ENCODE data around the gene ELL2.

Gene ELL2

GRCh38 chr5:95963650-95964410 is 2.2 kb upstream of the ELL2 start:
- Histone ChIP-seq H3K4me3 (ENCODE audit: extremely low read depth, insufficient read depth, low read length, poor library complexity, severe bottlenecking) (no peak overlapping the region), H3K9me3 (ENCODE audit: control insufficient read depth, low read length) (no peaks in the 10 kb centered on the region), H3K36me3 (ENCODE audit: control insufficient read depth, insufficient read depth, low read length) (no peaks in the 10 kb centered on the region), H3K4me1 (ENCODE audit: control insufficient read depth, insufficient read depth, low read length, poor library complexity, severe bottlenecking) (peaks cover 6% of the 10 kb centered on the region), H3K27ac (ENCODE audit: low read depth, low read length, severe bottlenecking) (no peak overlapping the region)
- WGBS, 2 experiments (ENCODE audit: insufficient coverage in 2 of 2): 83 to 100% methylated on average over 1 of the region's 8 CpGs

DNA sequence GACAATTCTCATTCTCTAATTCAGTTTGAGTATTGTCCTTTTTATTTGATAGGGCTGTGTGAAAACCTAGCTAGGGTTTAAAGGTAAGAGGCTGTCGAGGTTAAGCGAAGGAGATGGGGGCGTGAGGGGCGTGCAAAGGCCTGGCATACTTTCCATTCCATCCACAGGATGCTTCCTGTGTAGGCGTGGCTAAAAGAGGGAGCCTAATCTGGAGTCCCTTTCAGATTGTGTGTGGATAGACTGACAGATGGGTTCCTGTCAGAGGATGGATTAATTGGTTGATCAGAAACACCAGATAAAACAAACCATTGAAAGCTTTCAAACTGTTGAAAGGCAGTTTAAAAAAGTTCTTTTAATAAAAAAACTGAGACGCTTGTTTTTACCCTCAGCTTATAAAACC is 1.1 kb upstream of the ELL2 start:
- peaks cover 9% of the 10 kb centered on the region for H3K4me1 ChIP-seq (ENCODE audit: control insufficient read depth, insufficient read depth, low read length, poor library complexity, severe bottlenecking)
- no peaks in the 10 kb centered on the region for H3K36me3 ChIP-seq (ENCODE audit: control insufficient read depth, insufficient read depth, low read length)
- no peak overlapping the region for H3K4me3 ChIP-seq (ENCODE audit: extremely low read depth, insufficient read depth, low read length, poor library complexity, severe bottlenecking)
- peak overlapping the region; percentile 77 for H3K27ac ChIP-seq (ENCODE audit: low read depth, low read length, severe bottlenecking)
- WGBS, 2 experiments (ENCODE audit: insufficient coverage in 2 of 2): 40 to 68% methylated on average over 2 to 4 of the region's 6 CpGs
- no peaks in the 10 kb centered on the region for H3K9me3 ChIP-seq (ENCODE audit: control insufficient read depth, low read length)

DNA sequence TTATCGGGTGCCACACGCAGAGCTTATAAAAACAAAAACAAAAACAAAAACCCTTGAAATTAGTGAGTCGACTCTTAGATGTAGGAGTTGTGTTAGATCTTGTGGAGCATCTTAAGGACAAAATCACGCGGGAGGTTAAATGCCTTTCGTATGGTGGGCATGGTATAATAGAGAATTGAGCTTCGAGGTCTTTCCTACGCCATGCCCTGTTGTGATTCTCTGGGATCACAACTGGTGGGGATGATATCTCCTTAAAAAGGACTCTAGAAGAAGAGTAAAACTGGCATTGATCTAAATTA is 773 bp upstream of the ELL2 start:
- H3K4me3 ChIP-seq (ENCODE audit: extremely low read depth, insufficient read depth, low read length, poor library complexity, severe bottlenecking): peak overlapping the region; percentile 69
- H3K9me3 ChIP-seq (ENCODE audit: control insufficient read depth, low read length): no peaks in the 10 kb centered on the region
- H3K36me3 ChIP-seq (ENCODE audit: control insufficient read depth, insufficient read depth, low read length): no peaks in the 10 kb centered on the region
- peaks cover 9% of the 10 kb centered on the region for H3K4me1 ChIP-seq (ENCODE audit: control insufficient read depth, insufficient read depth, low read length, poor library complexity, severe bottlenecking)
- peak overlapping the region; percentile 77 for H3K27ac ChIP-seq (ENCODE audit: low read depth, low read length, severe bottlenecking)
- WGBS, 2 experiments (ENCODE audit: insufficient coverage in 2 of 2): 60 to 81% methylated on average over 4 to 5 of the region's 8 CpGs

DNA sequence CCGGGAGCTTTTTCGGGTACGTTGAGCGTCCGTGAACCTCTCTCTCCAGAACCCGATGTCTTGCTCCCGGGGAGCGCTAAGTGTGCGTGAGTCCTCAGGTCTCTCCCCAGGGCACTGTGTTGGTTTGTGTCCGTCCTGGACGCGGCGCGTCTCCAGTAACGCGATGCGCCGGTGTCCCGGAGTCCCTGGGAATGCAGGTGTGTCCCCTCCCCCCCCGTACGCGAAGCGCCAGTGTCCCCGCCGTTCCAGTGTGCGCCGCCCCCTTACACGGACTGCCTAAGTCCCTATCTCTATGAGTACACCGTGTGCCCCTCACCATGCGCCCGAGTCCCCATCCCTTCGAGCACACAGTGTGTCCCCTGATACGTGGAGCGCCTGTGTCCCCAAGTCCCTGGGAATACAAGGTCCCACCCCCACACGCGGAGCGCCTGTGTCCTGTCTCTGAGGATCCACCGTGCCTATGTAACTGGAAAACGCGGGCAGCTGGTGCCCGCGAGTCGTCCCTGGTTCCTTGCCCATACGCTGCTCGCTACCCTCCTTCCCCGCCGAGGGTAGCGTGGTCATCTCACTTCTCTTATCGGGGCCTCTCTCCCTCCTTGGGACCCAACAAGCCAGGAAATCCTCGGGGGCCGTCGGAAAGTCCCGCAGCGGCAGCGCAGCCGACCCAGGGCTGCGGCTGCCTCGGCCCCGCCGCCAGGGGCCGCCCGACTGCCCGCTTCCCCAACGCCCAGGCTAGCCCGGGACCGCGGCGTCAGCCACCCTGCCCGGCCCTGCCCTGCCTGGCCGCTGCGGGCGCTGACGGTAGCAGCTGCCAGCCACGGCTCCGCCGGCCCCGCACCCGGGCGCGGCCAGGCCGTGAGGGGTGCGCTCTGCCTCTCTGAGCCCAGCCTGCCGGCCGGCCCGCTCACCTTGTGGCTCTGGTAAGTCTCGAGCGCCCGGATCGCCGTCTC is 709 bp downstream of the ELL2 start:
- H3K9me3 ChIP-seq (ENCODE audit: control insufficient read depth, low read length): no peaks in the 10 kb centered on the region
- WGBS, 2 experiments (ENCODE audit: insufficient coverage in 2 of 2): 0 to 1% methylated on average over 79 to 83 of the region's 90 CpGs
- no peaks in the 10 kb centered on the region for H3K36me3 ChIP-seq (ENCODE audit: control insufficient read depth, insufficient read depth, low read length)
- H3K27ac ChIP-seq (ENCODE audit: low read depth, low read length, severe bottlenecking): peak overlapping the region; percentile 87
- peak overlapping the region; percentile 69 for H3K4me3 ChIP-seq (ENCODE audit: extremely low read depth, insufficient read depth, low read length, poor library complexity, severe bottlenecking)
- H3K4me1 ChIP-seq (ENCODE audit: control insufficient read depth, insufficient read depth, low read length, poor library complexity, severe bottlenecking): peaks cover 9% of the 10 kb centered on the region

GRCh38 chr5:95959888-95960666 is 1.6 kb downstream of the ELL2 start:
- Histone ChIP-seq H3K9me3 (ENCODE audit: control insufficient read depth, low read length) (no peaks in the 10 kb centered on the region), H3K4me1 (ENCODE audit: control insufficient read depth, insufficient read depth, low read length, poor library complexity, severe bottlenecking) (peaks cover 9% of the 10 kb centered on the region), H3K36me3 (ENCODE audit: control insufficient read depth, insufficient read depth, low read length) (no peaks in the 10 kb centered on the region), H3K4me3 (ENCODE audit: extremely low read depth, insufficient read depth, low read length, poor library complexity, severe bottlenecking) (peak overlapping the region; percentile 69), H3K27ac (ENCODE audit: low read depth, low read length, severe bottlenecking) (no peak overlapping the region)
- WGBS, 2 experiments (ENCODE audit: insufficient coverage in 2 of 2): 43 to 58% methylated on average over 15 to 21 of the region's 26 CpGs

DNA sequence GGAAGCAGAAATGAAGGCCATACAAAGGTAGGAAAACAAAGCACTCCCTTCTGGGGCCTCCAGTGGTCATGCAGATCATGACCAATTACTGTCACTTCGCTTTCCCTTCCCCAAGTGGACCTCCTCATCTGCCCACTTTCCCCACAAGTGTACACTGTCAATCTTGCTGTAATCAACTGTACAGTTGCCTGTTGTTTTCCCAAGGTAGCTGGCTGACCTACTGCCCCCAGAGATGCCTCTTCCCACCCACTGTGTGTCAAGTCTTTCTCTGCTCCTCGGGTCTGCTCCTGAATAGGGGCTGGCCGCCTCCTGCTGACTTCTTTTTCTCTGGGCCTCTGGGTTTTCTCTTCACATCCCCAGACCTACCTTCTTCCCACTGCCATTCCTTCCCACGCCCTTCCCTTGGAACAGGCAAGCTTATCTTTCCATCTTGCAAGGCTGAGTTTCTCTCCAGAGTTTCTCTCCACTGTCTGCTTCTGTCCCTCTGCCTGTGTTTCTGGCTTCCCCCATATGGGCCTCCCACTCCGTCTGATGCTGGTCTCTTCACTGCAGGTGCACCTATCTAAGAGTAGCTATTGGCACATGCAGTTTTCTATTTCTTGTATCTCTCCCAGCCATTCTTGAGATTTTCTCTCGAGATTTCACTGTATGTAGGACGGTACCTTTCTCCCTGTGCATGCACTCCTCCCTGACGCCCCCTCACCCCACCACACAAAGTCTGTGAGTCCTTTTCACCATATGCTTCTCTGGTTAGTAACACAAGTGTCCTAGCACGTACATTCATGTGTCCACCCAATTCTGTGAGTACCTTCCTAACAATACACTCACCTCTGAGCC is 2.4 kb downstream of the ELL2 start:
- Histone ChIP-seq H3K4me3 (ENCODE audit: extremely low read depth, insufficient read depth, low read length, poor library complexity, severe bottlenecking) (peak overlapping the region; percentile 69), H3K9me3 (ENCODE audit: control insufficient read depth, low read length) (no peaks in the 10 kb centered on the region), H3K36me3 (ENCODE audit: control insufficient read depth, insufficient read depth, low read length) (no peaks in the 10 kb centered on the region), H3K27ac (ENCODE audit: low read depth, low read length, severe bottlenecking) (no peak overlapping the region), H3K4me1 (ENCODE audit: control insufficient read depth, insufficient read depth, low read length, poor library complexity, severe bottlenecking) (peaks cover 9% of the 10 kb centered on the region)
- 62 to 63% methylated on average over 9 of the region's 9 CpGs for WGBS, 2 experiments (ENCODE audit: insufficient coverage in 2 of 2)

DNA sequence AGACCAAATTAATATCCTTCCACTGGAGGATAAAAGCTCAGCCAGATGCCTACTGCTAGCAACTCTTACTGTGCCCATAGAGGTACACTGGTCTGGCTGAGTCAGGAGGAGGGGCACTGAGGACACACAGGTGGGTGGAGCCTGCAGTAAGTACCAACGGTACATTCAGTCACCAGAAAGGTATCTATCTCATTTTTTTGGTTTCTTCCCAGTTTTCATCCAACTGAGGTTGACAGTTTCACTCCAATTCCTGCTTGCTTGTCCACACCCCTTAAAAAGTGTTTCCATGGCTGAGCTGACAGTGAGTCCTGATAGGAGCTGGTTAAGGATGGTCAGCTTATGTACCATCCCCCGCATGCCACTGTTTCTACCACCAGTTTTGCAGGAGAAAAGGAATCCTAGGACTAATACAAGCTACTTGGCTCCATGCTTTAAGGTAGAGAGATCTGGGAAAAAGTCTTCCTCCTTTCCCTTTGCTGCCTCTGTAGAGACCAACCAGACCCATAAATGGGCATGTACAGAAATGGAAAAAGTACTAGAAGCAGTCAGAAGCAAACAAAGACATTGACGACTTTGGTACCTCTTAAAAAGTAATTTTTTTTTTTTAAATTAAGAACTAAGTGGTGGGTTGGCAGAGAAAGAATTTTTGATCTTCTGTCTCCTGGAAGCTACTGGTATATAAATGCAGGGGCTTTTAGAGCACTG is 3.2 kb downstream of the ELL2 start:
- Histone ChIP-seq H3K4me1 (ENCODE audit: control insufficient read depth, insufficient read depth, low read length, poor library complexity, severe bottlenecking) (peaks cover 9% of the 10 kb centered on the region), H3K9me3 (ENCODE audit: control insufficient read depth, low read length) (no peaks in the 10 kb centered on the region), H3K4me3 (ENCODE audit: extremely low read depth, insufficient read depth, low read length, poor library complexity, severe bottlenecking) (no peak overlapping the region), H3K36me3 (ENCODE audit: control insufficient read depth, insufficient read depth, low read length) (no peaks in the 10 kb centered on the region), H3K27ac (ENCODE audit: low read depth, low read length, severe bottlenecking) (no peak overlapping the region)
- 100% methylated on average over 1 of the region's 3 CpGs; no CpG with 5 or more reads in 1 of the 2 experiments for WGBS, 2 experiments (ENCODE audit: insufficient coverage in 2 of 2)

DNA sequence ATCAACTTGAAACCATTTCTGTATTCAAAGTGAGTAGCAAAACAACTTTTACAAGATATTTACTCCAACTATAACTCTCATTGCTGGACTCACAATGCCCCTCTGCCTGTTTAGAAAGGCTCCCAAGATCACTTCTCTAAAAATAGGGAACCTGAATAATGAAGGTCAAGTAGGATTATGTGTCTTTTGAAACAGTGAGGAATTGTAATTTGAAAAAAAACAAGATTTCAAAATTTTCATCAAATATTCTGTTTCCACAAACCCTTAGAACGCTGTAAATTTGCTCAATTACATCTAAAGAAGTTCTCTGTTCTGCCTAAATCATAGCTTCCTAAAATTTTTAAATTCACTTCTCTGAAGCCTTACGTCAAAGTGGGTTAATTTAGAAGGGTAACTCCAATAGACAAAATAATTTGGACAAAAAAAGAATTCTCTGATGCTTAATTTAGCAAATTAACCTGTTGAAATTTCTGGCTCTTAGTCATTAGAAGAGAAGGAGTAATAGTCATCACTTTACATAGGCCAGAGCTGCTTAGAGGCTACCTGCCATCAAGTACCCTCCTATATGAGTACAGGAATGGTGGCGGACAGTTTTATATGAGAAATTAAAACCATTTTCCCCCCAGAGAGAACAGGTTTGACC is 4.0 kb downstream of the ELL2 start:
- Histone ChIP-seq H3K4me1 (ENCODE audit: control insufficient read depth, insufficient read depth, low read length, poor library complexity, severe bottlenecking) (peaks cover 9% of the 10 kb centered on the region), H3K36me3 (ENCODE audit: control insufficient read depth, insufficient read depth, low read length) (no peaks in the 10 kb centered on the region), H3K9me3 (ENCODE audit: control insufficient read depth, low read length) (no peaks in the 10 kb centered on the region), H3K27ac (ENCODE audit: low read depth, low read length, severe bottlenecking) (no peak overlapping the region), H3K4me3 (ENCODE audit: extremely low read depth, insufficient read depth, low read length, poor library complexity, severe bottlenecking) (no peak overlapping the region)
- 100% methylated on average over 1 of the region's 3 CpGs; no CpG with 5 or more reads in 1 of the 2 experiments for WGBS, 2 experiments (ENCODE audit: insufficient coverage in 2 of 2)

DNA sequence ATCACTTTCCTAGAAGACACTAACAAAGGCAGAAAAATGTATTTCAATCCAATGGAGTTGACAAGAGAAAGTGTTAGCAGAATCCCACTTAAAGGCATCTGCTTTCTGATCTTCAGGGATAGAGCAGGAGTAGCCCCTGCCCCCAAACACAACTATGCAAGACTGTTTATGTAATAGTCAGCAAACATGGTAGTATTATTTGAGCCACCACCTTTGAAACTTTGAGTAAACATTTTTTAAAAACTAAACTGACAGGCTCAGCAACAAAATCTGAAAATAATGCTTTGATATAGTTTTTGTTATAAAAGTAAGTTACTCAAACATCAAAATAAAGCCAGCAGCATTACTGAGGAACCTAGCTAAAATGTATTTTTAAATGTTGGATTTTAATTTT is 4.8 kb downstream of the ELL2 start:
- Histone ChIP-seq H3K9me3 (ENCODE audit: control insufficient read depth, low read length) (no peaks in the 10 kb centered on the region), H3K4me3 (ENCODE audit: extremely low read depth, insufficient read depth, low read length, poor library complexity, severe bottlenecking) (no peak overlapping the region), H3K27ac (ENCODE audit: low read depth, low read length, severe bottlenecking) (no peak overlapping the region), H3K36me3 (ENCODE audit: control insufficient read depth, insufficient read depth, low read length) (peaks cover 4% of the 10 kb centered on the region), H3K4me1 (ENCODE audit: control insufficient read depth, insufficient read depth, low read length, poor library complexity, severe bottlenecking) (peaks cover 9% of the 10 kb centered on the region)

Measured in mesodermal cell (in vitro differentiated cells).